ENCODE results near the gene TMEM198. TPM values are rescaled to one million over a fixed set of nuclear protein-coding genes. Genes with fewer than 3 reads are reported as not detected.

Gene TMEM198
- total and polyA plus RNA-seq, 9 of the 15 experiments (the other 6 are each of a cell fraction or from before 2014, with no cell fraction given) = 0.03 to 3.8 (median 1.0) TPM

- no peak for TF ChIP-seq NFIX (CRISPR knock-in tag; IDR thresholded peaks at IDR 0.05; ENCODE audit: low read depth)
- no peak for TF ChIP-seq NELFE (IDR thresholded peaks at IDR 0.05; ENCODE audit: insufficient read depth, insufficient read length)
- TF ChIP-seq HOXB6 (CRISPR knock-in tag; IDR thresholded peaks at IDR 0.05; ENCODE audit: borderline replicate concordance) = no peak
- peak in 1 of 2 experiments; percentile 35; a peak in 1 of 4 replicates for TF ChIP-seq SIN3A (IDR thresholded peaks at IDR 0.05; ENCODE audit: borderline replicate concordance in 2 of 2, control insufficient read depth in 1 of 2, low read depth in 2 of 2, low read length in 2 of 2)
- no peak for TF ChIP-seq SMARCB1 (IDR thresholded peaks at IDR 0.05; ENCODE audit: insufficient read length, low read depth)
- peak; percentile 97 for TF ChIP-seq HLTF (IDR thresholded peaks at IDR 0.05)
- peak; percentile 83 for TF ChIP-seq NEUROD1 (IDR thresholded peaks at IDR 0.05; ENCODE audit: borderline replicate concordance, low read depth, low read length, partially characterized antibody)
- peak; percentile 98 for TF ChIP-seq SMARCE1 (IDR thresholded peaks at IDR 0.05)
- TF ChIP-seq PPARD (CRISPR knock-in tag; IDR thresholded peaks at IDR 0.05) = no peak
- TF ChIP-seq, protein P1, sequence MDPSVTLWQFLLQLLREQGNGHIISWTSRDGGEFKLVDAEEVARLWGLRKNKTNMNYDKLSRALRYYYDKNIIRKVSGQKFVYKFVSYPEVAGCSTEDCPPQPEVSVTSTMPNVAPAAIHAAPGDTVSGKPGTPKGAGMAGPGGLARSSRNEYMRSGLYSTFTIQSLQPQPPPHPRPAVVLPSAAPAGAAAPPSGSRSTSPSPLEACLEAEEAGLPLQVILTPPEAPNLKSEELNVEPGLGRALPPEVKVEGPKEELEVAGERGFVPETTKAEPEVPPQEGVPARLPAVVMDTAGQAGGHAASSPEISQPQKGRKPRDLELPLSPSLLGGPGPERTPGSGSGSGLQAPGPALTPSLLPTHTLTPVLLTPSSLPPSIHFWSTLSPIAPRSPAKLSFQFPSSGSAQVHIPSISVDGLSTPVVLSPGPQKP (CRISPR knock-in tag; IDR thresholded peaks at IDR 0.05) = no peak
- TF ChIP-seq ILK (tag; IDR thresholded peaks at IDR 0.05; ENCODE audit: borderline replicate concordance, low read depth) = no peak
- peak; percentile 37 for TF ChIP-seq REST (IDR thresholded peaks at IDR 0.05; ENCODE audit: borderline replicate concordance)
- TF ChIP-seq REST (CRISPR knock-in tag; IDR thresholded peaks at IDR 0.05; ENCODE audit: low read depth) = 0 out of 2 replicates have a peak, but pooled peaks have one; percentile 47
- TF ChIP-seq TCF3 (CRISPR knock-in tag; IDR thresholded peaks at IDR 0.05) = peak; percentile 96
- no peak for TF ChIP-seq HMG20A (CRISPR knock-in tag; conservative IDR thresholded peaks at IDR 0.05)
- peak; percentile 83 for TF ChIP-seq ZBTB2 (IDR thresholded peaks at IDR 0.05)
- no peak for TF ChIP-seq ZNF696 (CRISPR knock-in tag; conservative IDR thresholded peaks at IDR 0.05)
- peak; percentile 97 for TF ChIP-seq MTA2 (IDR thresholded peaks at IDR 0.05; ENCODE audit: low read depth)
Observed at GRCh38 chr2:219509780-219510511, 33.9 kb upstream of the TMEM198 start (continued).

All from K562 (cell line).